GM12891 (cell line): Measurements from ENCODE around the gene PAPSS2.

ENCODE experiments used
- DNase-seq: peaks from one replicate; pipeline ENCODE4 v3.0.0; 2011; ENCODE audit warnings: low spot score; ENCODE audit not compliant: insufficient read length
- FAIRE-seq: peaks from 2 replicates; lab custom pipeline; 2011; peaks lifted over from hg19 to GRCh38; lab: Jason Lieb, UNC
- PAX5 ChIP-seq: IDR thresholded peaks from 2 replicates; pipeline ENCODE4 v1.6.1; 2011; ENCODE audit warnings: low read length, moderate library complexity, mild to moderate bottlenecking; ENCODE audit not compliant: insufficient read depth, severe bottlenecking
- POLR2A ChIP-seq: IDR thresholded peaks from 2 replicates; pipeline ENCODE4 v1.6.1; 2011; ENCODE audit warnings: low read depth, low read length, control low read depth
- POLR2AphosphoS5 ChIP-seq: IDR thresholded peaks from 2 replicates; pipeline ENCODE4 v1.6.1; 2011; ENCODE audit warnings: low read depth, low read length, control low read depth
- POU2F2 ChIP-seq: IDR thresholded peaks from 2 replicates; pipeline ENCODE4 v1.6.1; 2011; ENCODE audit warnings: low read depth, mild to moderate bottlenecking, control low read depth, low read length, moderate library complexity
- SPI1 ChIP-seq: IDR thresholded peaks from 2 replicates; pipeline ENCODE4 v1.6.1; 2011; ENCODE audit warnings: low read depth, low read length, control low read depth
- TAF1 ChIP-seq: IDR thresholded peaks from 2 replicates; pipeline ENCODE4 v1.6.1; 2011; ENCODE audit warnings: low read depth, low read length, control low read depth

Gene PAPSS2

DNA sequence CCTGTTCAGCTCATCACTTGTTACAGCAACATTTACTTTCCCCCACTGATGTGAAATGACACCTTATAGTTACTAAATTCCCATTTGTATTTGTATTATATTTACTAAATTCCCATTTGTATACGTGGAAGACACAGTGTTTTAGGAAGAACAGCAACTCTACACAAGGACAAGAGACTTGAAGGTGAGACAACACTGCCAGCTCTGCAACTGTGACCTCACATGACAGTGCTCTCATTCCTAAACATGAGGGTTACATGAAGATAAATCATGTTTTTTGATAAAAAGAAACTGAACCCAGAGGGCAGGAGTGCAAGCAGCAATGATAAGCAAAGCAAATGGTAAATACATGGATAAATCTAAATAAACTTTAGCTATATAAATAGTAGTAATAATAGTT, 98.0 kb downstream of the PAPSS2 start:
- DNase-seq (no peak), FAIRE-seq (peak; percentile 38)
- TF ChIP-seq PAX5 (no peak), POLR2A (no peak), POLR2AphosphoS5 (no peak), POU2F2 (no peak), TAF1 (no peak), SPI1 (no peak)

DNA sequence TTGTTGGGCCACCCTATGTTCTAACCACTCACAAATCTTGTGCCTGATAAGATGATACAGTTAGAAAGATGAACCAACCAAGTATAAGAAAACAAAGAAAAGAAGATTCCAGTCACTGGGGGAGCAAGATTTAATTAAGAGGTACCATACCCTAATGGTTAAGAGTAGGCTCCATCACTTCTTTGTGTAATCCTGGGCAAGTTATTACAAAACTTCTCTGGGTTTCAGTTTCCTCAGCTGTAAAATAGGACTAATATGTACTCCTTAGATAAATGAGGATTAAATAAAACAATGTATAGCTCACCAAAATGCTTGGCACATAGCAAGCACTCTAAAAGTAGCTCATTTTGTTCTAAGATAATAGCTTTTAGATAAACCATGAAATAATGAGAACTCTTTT, 99.9 kb downstream of the PAPSS2 start:
- no peak for DNase-seq
- no peak for FAIRE-seq
- TF ChIP-seq POU2F2, result no peak
- TF ChIP-seq SPI1, result no peak
- TF ChIP-seq POLR2AphosphoS5, result no peak
- no peak for TF ChIP-seq POLR2A
- TF ChIP-seq PAX5, result no peak
- no peak for TF ChIP-seq TAF1

DNA sequence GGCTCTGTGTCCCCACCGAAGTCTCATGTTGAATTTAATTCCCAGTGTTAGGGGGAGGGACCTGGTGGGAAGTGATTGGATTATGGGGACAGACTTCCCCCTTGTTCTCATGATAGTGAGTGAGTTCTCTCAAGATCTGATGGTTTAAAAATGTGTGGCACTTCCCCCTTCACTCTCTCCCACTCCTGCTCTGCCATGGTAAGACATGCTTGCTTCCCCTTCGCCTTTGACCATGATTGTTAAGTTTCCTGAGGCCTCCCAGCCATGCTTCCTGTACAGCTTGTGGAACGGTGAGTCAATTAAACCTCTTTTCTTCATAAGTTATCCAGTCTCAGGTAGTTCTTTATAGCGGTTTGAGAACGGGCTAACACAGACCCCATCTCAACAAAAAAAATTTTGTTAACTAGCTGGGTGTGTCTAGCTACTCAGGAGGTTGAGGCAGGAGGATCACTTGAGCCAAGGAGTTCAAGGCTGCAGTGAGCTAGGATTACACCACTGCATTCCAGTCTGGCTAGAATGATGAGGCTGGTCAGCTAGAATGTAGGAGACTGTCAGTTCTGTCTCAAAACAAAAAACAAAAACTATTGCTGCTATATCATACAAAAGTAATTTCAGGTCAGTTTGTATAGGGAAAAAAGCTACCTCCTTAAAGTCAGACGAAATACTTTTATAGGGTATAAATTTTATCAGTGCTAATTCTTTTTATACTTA, 100.7 kb downstream of the PAPSS2 start:
- TF ChIP-seq POU2F2 (no peak), SPI1 (0 out of 2 replicates have a peak, but pooled peaks have one; percentile 8), POLR2A (no peak), PAX5 (no peak), POLR2AphosphoS5 (no peak)
- DNase-seq (no peak), FAIRE-seq (peak; percentile 77)

DNA sequence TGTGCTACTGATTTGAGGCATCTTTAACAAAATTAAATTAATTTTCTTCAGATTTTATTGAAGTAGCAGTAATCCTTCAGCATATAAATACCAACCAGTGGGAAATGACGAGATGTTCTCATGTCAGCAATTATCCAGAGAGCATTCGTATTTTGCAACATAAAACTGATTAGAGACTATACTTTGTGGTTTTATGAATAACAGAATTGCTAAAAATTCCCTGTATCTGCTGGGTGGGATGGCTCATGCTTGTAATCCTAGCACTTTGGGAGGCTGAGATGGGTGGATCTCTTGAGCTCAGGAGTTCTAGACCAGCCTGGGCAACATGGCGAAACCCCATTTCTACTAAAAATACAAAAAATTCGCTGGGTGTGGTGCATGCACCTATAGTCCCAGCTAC, 101.5 kb downstream of the PAPSS2 start:
- DNase-seq (no peak), FAIRE-seq (no peak)
- TF ChIP-seq TAF1, result no peak
- TF ChIP-seq POLR2A, result no peak
- TF ChIP-seq SPI1, result no peak
- TF ChIP-seq POLR2AphosphoS5, result no peak
- TF ChIP-seq POU2F2, result no peak
- TF ChIP-seq PAX5, result no peak

DNA sequence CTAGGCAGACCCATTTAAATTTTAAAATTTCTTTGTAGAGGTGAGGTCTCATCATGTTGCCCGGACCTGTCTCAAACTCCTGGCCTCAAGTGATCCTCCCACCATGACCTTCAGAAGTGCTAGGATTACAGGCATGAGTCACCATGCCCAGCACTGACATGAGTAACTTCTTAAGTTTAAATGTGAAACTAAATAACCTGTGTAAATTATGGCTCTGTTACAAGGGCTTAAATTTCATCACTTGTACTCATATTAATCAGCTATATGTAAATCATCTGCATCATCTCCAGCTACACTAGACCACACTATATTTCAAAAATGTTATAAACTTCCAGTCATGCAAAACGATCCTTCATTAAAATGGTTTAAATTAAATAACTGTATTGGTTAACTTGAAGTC, 102.2 kb downstream of the PAPSS2 start:
- DNase-seq (no peak), FAIRE-seq (no peak)
- TF ChIP-seq TAF1 (no peak), POLR2A (no peak), POLR2AphosphoS5 (no peak), POU2F2 (no peak), SPI1 (no peak), PAX5 (no peak)

DNA sequence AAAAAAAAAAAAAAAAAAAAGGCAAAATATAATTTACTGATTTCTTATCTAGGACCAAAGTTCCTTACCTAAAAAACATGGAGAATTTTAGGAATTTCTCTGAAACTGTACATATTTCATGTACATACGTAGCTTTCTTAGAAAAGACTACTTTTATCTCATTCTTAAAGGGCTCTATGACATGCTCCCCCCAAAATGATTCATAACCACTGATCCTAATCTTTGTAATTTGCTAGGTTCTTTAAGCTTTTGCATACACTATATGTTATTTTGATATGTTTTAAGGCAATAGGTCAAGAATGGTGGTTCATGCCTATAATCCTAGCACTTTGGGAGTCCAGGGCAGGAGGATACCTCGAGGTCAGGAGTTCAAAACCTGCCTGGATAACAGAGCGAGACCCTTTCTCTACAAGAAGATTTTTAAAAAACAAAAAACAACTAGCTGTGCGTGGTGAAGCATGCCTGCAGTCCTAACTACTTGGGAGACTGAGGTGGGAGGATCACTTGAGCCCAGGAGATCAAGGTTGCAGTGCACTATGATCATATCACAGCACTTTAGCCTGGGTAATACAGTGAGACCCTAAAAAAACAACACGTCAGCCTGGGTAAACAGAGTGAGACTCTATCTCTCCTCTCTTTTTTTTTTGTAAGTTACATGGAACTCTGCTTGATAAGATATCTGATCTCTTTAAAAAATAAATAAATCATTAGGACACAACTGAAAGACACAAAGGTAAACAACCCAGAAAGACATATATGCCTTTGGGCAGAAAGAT, 103.6 kb downstream of the PAPSS2 start:
- DNase-seq (no peak), FAIRE-seq (no peak)
- TF ChIP-seq POLR2A (no peak), TAF1 (no peak), PAX5 (no peak), SPI1 (no peak), POU2F2 (no peak), POLR2AphosphoS5 (no peak)

DNA sequence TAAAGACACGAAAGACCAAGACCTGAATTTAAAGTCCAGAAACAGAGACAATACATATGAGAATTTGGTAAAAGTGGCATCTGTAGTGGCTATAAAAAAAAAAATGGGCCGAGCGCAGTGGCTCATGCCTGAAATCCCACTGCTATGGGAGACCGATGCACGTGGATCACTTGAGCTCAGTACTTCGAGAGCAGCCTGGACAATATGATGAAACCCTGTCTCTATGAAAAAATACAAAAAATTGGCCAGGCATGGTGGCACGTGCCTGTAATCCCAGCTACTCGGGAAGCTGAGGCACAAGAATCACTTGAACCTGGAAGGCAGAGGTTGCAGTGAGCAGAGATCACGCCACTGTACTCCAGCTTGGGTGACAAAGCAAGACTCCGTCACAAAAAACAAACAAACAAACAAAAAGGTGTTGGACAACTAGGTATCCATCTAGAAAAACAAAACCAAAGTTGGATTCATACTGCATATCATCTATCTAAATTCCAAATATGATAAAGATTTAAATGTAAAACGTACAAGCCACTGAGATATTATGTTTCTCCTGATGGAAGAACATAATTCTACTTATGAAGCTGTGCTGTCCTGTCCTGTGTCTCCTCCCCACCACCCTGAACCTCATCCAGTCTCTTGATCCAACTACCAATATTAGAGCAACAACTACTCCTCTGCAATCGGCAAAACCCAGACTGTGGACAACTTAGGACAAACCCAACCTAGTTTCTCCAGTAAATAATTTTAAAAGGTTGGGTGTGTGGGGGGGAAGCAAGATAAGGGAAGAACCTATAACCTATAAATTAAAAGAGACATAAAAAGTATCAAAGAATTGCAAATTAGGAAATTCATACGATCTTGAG, 104.6 kb downstream of the PAPSS2 start:
- TF ChIP-seq POLR2AphosphoS5 (no peak), SPI1 (no peak), POLR2A (no peak), POU2F2 (no peak), TAF1 (no peak), PAX5 (no peak)
- FAIRE-seq (no peak), DNase-seq (no peak)

GRCh38 chr10:87765666-87766376, 106.1 kb downstream of the PAPSS2 start:
- FAIRE-seq (no peak), DNase-seq (no peak)
- TF ChIP-seq TAF1 (no peak), PAX5 (no peak), POLR2AphosphoS5 (no peak), SPI1 (no peak), POLR2A (no peak), POU2F2 (no peak)
